Gastrocnemius medialis (tissue), 4 donors: ENCODE results near the gene GKN2. TPM values are rescaled to one million over a fixed set of nuclear protein-coding genes. Genes with fewer than 3 reads are reported as not detected.

Source experiments
- ATAC-seq, 2 donors: fragments of 150-250 bp; one replicate each; pipeline ENCODE4 v1.9.1; 2016
- DNase-seq, 2 donors: peaks; one replicate each; pipeline ENCODE4 v3.0.0-alpha.2; 2019
- H3K27ac ChIP-seq, 4 donors: fragments of 200-600 bp; sonication (generic); 1 replicate in 1 of 4; 2 replicates in 3 of 4; pipeline ENCODE4 v1.5.1; 2016 to 2018; ENCODE audit warnings: mild to moderate bottlenecking in 2 of 4, moderate library complexity in 1 of 4
- H3K27me3 ChIP-seq, 3 donors: fragments of 200-600 bp; sonication (generic) in 2 of 3; 1 replicate in 1 of 3; 2 replicates in 2 of 3; pipeline versions ENCODE4 v1.5.1 to v1.6.0; 2016 to 2019; ENCODE audit warnings: mild to moderate bottlenecking in 1 of 3, moderate library complexity in 1 of 3
- H3K36me3 ChIP-seq, 2 donors: fragments of 200-600 bp; sonication (generic) in 1 of 2; one replicate each; pipeline ENCODE4 v1.5.1; 2017 to 2018
- H3K4me1 ChIP-seq, 2 donors: fragments of 200-600 bp; sonication (generic) in 1 of 2; one replicate each; pipeline ENCODE4 v1.5.1; 2016 to 2017; ENCODE audit warnings: mild to moderate bottlenecking in 2 of 2
- H3K4me3 ChIP-seq, 4 donors: fragments of 200-600 bp; sonication (generic) in 3 of 4; 1 replicate in 1 of 4; 2 replicates in 3 of 4; pipeline ENCODE4 v1.5.1; 2016 to 2019; ENCODE audit warnings: mild to moderate bottlenecking in 2 of 4
- H3K9me3 ChIP-seq, 3 donors: fragments of 200-600 bp; sonication (generic) in 2 of 3; 1 replicate in 1 of 3; 2 replicates in 2 of 3; pipeline ENCODE4 v1.5.1; 2016 to 2019
- POLR2A ChIP-seq, 2 donors: fragments of 450-650 bp; IDR thresholded peaks; one replicate each; pipeline ENCODE4 v1.6.1; 2017; ENCODE audit warnings: antibody characterized with exemption in 2 of 2, mild to moderate bottlenecking in 2 of 2, moderate library complexity in 2 of 2
- in situ Hi-C, 4 donors: fragments of 200-750 bp; cut with MboI; loops; one replicate each; pipeline versions ENCODE4 v1.15.0 to v1.8.0; 2017; ENCODE audit warnings: low sequenced_read_pairs in 4 of 4
- intact Hi-C: fragments of 100-400 bp; cut with DNase I; formaldehyde crosslinking; loops from one replicate; pipeline ENCODE4 v1.15.1; 2023; ENCODE audit warnings: low total_unique reads
- total RNA-seq, 4 donors: library from RNA; depleted of rRNA; stranded (reverse); fragments of >200 nt; gene quantifications; one replicate each; pipeline versions ENCODE4 v1.1.0 to v1.2.3, GENCODE V29; 2016
- TF ChIP-seq, protein P1 (sequence below), 5 experiments: fragments of 450-650 bp in 3 of 5; fragments of 200-600 bp in 2 of 5; sonication (generic) in 2 of 5; IDR thresholded peaks in 4 of 5; conservative IDR thresholded peaks in 1 of 5; 1 replicate in 4 of 5; 2 replicates in 1 of 5; pipeline ENCODE4 v1.5.1; 2016 to 2019; ENCODE audit warnings: antibody characterized with exemption in 5 of 5, mild to moderate bottlenecking in 3 of 5, moderate library complexity in 3 of 5

The GKN2 gene
- total RNA-seq, 4 donors from 2014 or later: not detected

- H3K9me3 ChIP-seq: no peaks in the 10 kb centered on the region
- DNase-seq (no peak), ATAC-seq (no peak)
- no peaks in the 10 kb centered on the region for H3K27me3 ChIP-seq
- no peaks in the 10 kb centered on the region for H3K36me3 ChIP-seq
- TF ChIP-seq, protein P1, sequence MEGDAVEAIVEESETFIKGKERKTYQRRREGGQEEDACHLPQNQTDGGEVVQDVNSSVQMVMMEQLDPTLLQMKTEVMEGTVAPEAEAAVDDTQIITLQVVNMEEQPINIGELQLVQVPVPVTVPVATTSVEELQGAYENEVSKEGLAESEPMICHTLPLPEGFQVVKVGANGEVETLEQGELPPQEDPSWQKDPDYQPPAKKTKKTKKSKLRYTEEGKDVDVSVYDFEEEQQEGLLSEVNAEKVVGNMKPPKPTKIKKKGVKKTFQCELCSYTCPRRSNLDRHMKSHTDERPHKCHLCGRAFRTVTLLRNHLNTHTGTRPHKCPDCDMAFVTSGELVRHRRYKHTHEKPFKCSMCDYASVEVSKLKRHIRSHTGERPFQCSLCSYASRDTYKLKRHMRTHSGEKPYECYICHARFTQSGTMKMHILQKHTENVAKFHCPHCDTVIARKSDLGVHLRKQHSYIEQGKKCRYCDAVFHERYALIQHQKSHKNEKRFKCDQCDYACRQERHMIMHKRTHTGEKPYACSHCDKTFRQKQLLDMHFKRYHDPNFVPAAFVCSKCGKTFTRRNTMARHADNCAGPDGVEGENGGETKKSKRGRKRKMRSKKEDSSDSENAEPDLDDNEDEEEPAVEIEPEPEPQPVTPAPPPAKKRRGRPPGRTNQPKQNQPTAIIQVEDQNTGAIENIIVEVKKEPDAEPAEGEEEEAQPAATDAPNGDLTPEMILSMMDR (IDR thresholded peaks at IDR 0.05 in 4 of 5, conservative IDR thresholded peaks at IDR 0.05 in 1 of 5): no peak
- no peak for TF ChIP-seq POLR2A (IDR thresholded peaks at IDR 0.05)
- in situ Hi-C loops (no loop called here), intact Hi-C loops (no loop called here)
- no peak within 1 kb of the TSS for H3K4me3 ChIP-seq
- H3K4me1 ChIP-seq: no peaks in the 10 kb centered on the region
- no peak within 1 kb of the TSS for H3K27ac ChIP-seq
Measured at GRCh38 chr2:68974251-68974650, 21.6 kb upstream of the GKN2 start, which contains the start of gene GKN1. GKN1 (plus strand) TSS chr2:68974636; CDS start chr2:68974678, 42 bp downstream.

DNA sequence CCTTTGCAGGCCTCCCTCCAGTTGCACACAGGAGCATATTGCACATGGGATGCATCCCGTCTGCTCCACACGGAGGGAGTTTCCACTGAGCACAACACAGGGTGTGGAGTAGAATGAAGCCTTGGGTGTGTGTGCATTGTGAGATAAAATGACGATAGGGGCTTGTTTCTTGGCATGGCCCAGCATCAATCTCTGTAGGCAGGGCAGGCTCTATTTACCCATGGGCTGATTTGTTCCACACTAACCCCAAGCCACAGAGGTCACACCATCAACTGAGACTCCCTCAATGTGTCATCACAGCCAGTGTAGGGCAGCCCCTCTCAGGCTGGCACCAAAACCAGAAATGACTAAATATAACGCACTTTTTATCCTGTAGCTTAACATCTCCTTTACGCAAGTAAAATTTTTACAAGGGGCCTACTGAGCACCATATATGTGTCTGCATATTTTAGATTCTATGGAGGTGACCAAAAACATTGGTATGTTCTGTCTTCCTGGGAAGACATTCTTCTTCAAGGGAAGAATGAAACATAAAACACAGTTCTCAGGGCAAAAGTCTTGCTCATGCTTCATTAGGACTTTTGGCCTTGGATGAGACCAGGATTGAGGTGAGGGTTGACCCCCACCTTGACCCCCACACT, 19.0 kb upstream of the GKN2 start:
- no peaks in the 10 kb centered on the region for H3K36me3 ChIP-seq

GRCh38 chr2:68970566-68971265, 18.0 kb upstream of the GKN2 start:
- intact Hi-C loops: no loop called here
- DNase-seq: no peak
- H3K4me3 ChIP-seq: no peak overlapping the region
- H3K4me1 ChIP-seq: no peaks in the 10 kb centered on the region
- H3K9me3 ChIP-seq: no peaks in the 10 kb centered on the region
- no peaks in the 10 kb centered on the region for H3K36me3 ChIP-seq
- no peaks in the 10 kb centered on the region for H3K27me3 ChIP-seq
- H3K27ac ChIP-seq: no peak overlapping the region
- no peak for TF ChIP-seq POLR2A (IDR thresholded peaks at IDR 0.05)
- TF ChIP-seq, protein P1 (IDR thresholded peaks at IDR 0.05 in 4 of 5, conservative IDR thresholded peaks at IDR 0.05 in 1 of 5): no peak
- ATAC-seq: no peak
- in situ Hi-C loops: no loop called here

More for the DNA sequence above, 19.0 kb upstream of the GKN2 start:
- ATAC-seq: no peak
- Histone ChIP-seq H3K27me3 (no peaks in the 10 kb centered on the region), H3K27ac (no peak overlapping the region), H3K9me3 (no peaks in the 10 kb centered on the region), H3K4me3 (no peak overlapping the region), H3K4me1 (no peaks in the 10 kb centered on the region)
- no peak for TF ChIP-seq POLR2A (IDR thresholded peaks at IDR 0.05)
- TF ChIP-seq, protein P1 (IDR thresholded peaks at IDR 0.05 in 4 of 5, conservative IDR thresholded peaks at IDR 0.05 in 1 of 5): no peak
- intact Hi-C loops (no loop called here), in situ Hi-C loops (no loop called here)
- DNase-seq: no peak

GRCh38 chr2:68969736-68970490, 17.2 kb upstream of the GKN2 start:
- DNase-seq (no peak), ATAC-seq (no peak)
- H3K9me3 ChIP-seq: no peaks in the 10 kb centered on the region
- no peaks in the 10 kb centered on the region for H3K4me1 ChIP-seq
- no peaks in the 10 kb centered on the region for H3K27me3 ChIP-seq
- H3K4me3 ChIP-seq: no peak overlapping the region
- in situ Hi-C loops: no loop called here
- TF ChIP-seq POLR2A (IDR thresholded peaks at IDR 0.05): no peak
- TF ChIP-seq, protein P1 (IDR thresholded peaks at IDR 0.05 in 4 of 5, conservative IDR thresholded peaks at IDR 0.05 in 1 of 5): no peak
- intact Hi-C loops: no loop called here
- no peak overlapping the region for H3K27ac ChIP-seq
- no peaks in the 10 kb centered on the region for H3K36me3 ChIP-seq
